ENCODE measurements around the gene CDH13. TPM values are rescaled to one million over a fixed set of nuclear protein-coding genes. Genes with fewer than 3 reads are reported as not detected.

CDH13 gene
- total RNA-seq, 1 donor from 2014 or later: not detected

- intact Hi-C loops (cut with micrococcal nuclease): no loop called here
- Mint-ChIP-seq H3K4me1 (no peaks in the 10 kb centered on the region), H3K4me3 (no peak overlapping the region), H3K27me3 (no peaks in the 10 kb centered on the region), H3K27ac (no peak overlapping the region), H3K36me3 (ENCODE audit: low read depth) (no peaks in the 10 kb centered on the region), H3K9me3 (no peaks in the 10 kb centered on the region)
- DNase-seq: no peak
These were observed 206.1 kb downstream of the CDH13 start for GRCh38 chr16:82832821-82833220.

- no peaks in the 10 kb centered on the region for H3K36me3 Mint-ChIP-seq (ENCODE audit: low read depth)
- no peaks in the 10 kb centered on the region for H3K4me1 Mint-ChIP-seq
- no peak overlapping the region for H3K27ac Mint-ChIP-seq
- intact Hi-C loops (cut with micrococcal nuclease): no loop called here
- no peak overlapping the region for H3K4me3 Mint-ChIP-seq
- no peaks in the 10 kb centered on the region for H3K27me3 Mint-ChIP-seq
- H3K9me3 Mint-ChIP-seq: no peaks in the 10 kb centered on the region
- DNase-seq: no peak
These were observed 206.7 kb downstream of the CDH13 start for GRCh38 chr16:82833378-82833993.

- H3K36me3 Mint-ChIP-seq (ENCODE audit: low read depth): no peaks in the 10 kb centered on the region
- no peak overlapping the region for H3K4me3 Mint-ChIP-seq
- H3K27ac Mint-ChIP-seq: no peak overlapping the region
- no peak for DNase-seq
- intact Hi-C loops (cut with micrococcal nuclease): no loop called here
- no peaks in the 10 kb centered on the region for H3K9me3 Mint-ChIP-seq
- H3K27me3 Mint-ChIP-seq: no peaks in the 10 kb centered on the region
- no peaks in the 10 kb centered on the region for H3K4me1 Mint-ChIP-seq
These were observed 207.5 kb downstream of the CDH13 start for GRCh38 chr16:82834151-82834815.

DNA sequence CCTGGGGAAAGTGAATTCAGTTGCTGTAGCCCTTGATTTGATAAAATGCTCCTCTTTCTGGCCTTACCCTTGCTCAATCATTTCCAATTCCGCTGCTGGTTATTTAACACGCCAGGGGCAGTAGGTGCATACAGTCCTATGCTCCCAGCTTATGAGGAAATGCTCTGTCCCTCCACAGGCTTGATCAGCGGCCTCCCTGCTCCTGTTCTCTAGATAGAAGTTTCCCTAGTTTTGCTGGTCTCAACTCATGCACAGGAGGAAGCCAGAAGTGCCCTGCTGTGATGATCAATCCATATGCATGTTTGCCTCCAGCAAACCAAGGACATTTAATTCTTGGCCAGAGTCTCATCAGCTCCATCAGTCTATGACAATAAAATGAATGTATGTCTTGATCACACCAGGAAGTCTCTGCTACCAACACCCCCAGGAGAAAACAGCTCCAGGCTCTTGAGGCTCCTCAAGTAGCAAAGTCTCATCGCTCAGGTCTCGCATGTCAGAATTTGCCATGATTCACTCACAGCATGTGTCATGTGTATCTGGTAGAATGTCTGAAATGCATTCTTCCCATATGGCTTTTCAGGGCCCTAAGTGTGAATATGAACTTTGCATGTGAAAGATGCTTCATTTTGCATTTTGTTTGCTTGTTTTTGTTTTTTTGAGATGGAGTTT is 208.9 kb downstream of the CDH13 start:
- Mint-ChIP-seq H3K36me3 (ENCODE audit: low read depth) (no peaks in the 10 kb centered on the region), H3K4me1 (no peaks in the 10 kb centered on the region), H3K27ac (no peak overlapping the region), H3K9me3 (no peaks in the 10 kb centered on the region), H3K4me3 (no peak overlapping the region), H3K27me3 (no peaks in the 10 kb centered on the region)
- intact Hi-C loops (cut with micrococcal nuclease): no loop called here
- DNase-seq: no peak

- no peak for DNase-seq
- Mint-ChIP-seq H3K4me3 (no peak overlapping the region), H3K36me3 (ENCODE audit: low read depth) (no peaks in the 10 kb centered on the region), H3K27me3 (no peaks in the 10 kb centered on the region), H3K9me3 (no peaks in the 10 kb centered on the region), H3K27ac (no peak overlapping the region), H3K4me1 (no peaks in the 10 kb centered on the region)
- intact Hi-C loops (cut with micrococcal nuclease): no loop called here
These were observed 214.3 kb downstream of the CDH13 start for GRCh38 chr16:82841108-82841507.

DNA sequence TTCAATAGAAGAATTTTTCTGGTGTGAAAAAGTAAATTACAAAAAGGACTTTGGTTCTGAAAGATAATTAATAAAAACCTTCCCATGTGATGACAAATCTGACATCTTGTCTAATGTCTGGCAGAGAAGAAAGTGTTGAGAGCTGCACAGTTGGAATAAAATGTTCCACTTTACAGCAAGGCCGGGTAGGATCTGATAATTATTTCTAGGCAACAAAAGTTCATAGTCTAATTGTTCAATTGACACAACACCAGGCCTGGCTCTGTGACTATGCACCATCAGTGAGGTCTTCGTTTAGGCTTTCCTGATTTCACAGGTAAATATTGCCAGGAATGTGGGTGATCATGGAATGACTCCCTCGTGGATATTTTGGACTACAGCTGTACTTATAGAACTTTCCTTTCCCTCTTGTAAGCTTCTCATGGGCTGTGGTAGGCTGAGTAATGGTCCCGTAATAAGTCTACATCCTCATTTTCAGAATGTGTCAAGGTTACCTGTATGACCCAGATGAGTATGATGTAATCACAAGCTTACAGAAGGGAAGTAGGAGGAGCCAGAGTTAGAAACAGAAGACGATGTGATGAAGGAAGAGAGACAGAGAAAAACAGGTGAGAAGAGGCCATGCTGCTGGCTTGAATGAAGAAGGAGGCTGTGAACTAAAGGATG is 217.0 kb downstream of the CDH13 start:
- no peaks in the 10 kb centered on the region for H3K27me3 Mint-ChIP-seq
- no peak for DNase-seq
- H3K9me3 Mint-ChIP-seq: no peaks in the 10 kb centered on the region
- no peak overlapping the region for H3K27ac Mint-ChIP-seq
- intact Hi-C loops (cut with micrococcal nuclease): no loop called here
- no peaks in the 10 kb centered on the region for H3K36me3 Mint-ChIP-seq (ENCODE audit: low read depth)
- H3K4me3 Mint-ChIP-seq: no peak overlapping the region
- H3K4me1 Mint-ChIP-seq: no peaks in the 10 kb centered on the region

GRCh38 chr16:82845116-82845515 is 218.3 kb downstream of the CDH13 start:
- intact Hi-C loops (cut with micrococcal nuclease): no loop called here
- Mint-ChIP-seq H3K4me1 (no peaks in the 10 kb centered on the region), H3K4me3 (no peak overlapping the region), H3K27me3 (no peaks in the 10 kb centered on the region), H3K27ac (no peak overlapping the region), H3K36me3 (ENCODE audit: low read depth) (no peaks in the 10 kb centered on the region), H3K9me3 (no peaks in the 10 kb centered on the region)
- no peak for DNase-seq

- intact Hi-C loops (cut with micrococcal nuclease): no loop called here
- Mint-ChIP-seq H3K36me3 (ENCODE audit: low read depth) (no peaks in the 10 kb centered on the region), H3K9me3 (no peaks in the 10 kb centered on the region), H3K4me3 (no peak overlapping the region), H3K27ac (no peak overlapping the region), H3K27me3 (no peaks in the 10 kb centered on the region), H3K4me1 (no peaks in the 10 kb centered on the region)
- no peak for DNase-seq
These were observed 220.0 kb downstream of the CDH13 start for GRCh38 chr16:82846806-82847205.

DNA sequence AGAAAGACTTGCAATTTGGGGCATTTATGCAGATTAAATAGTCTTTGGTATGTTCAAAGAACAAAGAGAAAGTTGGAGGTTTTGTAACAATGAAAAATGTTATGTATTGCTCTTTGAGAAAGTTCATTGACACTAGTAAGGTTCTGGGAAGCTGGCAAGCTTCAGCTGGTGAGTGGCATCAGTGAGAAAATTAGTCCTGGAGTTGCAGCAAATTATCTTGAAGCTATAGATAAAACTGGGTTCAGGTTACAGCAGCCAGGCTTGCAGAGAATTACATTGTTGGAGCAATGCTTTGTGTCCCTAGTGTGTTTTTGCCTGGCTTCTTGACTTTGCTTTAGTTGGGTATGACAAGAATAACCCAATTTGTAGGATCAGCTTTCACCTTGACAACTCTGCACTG is 221.2 kb downstream of the CDH13 start:
- Mint-ChIP-seq H3K4me1 (no peaks in the 10 kb centered on the region), H3K36me3 (ENCODE audit: low read depth) (no peaks in the 10 kb centered on the region), H3K27ac (no peak overlapping the region), H3K27me3 (no peaks in the 10 kb centered on the region), H3K9me3 (no peaks in the 10 kb centered on the region), H3K4me3 (no peak overlapping the region)
- no peak for DNase-seq
- intact Hi-C loops (cut with micrococcal nuclease): no loop called here

GRCh38 chr16:82852388-82853008 is 225.7 kb downstream of the CDH13 start:
- Mint-ChIP-seq H3K36me3 (ENCODE audit: low read depth) (no peaks in the 10 kb centered on the region), H3K9me3 (no peaks in the 10 kb centered on the region), H3K27me3 (no peaks in the 10 kb centered on the region), H3K4me1 (no peaks in the 10 kb centered on the region), H3K4me3 (no peak overlapping the region), H3K27ac (no peak overlapping the region)
- no peak for DNase-seq
- intact Hi-C loops (cut with micrococcal nuclease): no loop called here

- intact Hi-C loops (cut with micrococcal nuclease): no loop called here
These were observed 228.7 kb downstream of the CDH13 start for GRCh38 chr16:82855471-82855870.

DNA sequence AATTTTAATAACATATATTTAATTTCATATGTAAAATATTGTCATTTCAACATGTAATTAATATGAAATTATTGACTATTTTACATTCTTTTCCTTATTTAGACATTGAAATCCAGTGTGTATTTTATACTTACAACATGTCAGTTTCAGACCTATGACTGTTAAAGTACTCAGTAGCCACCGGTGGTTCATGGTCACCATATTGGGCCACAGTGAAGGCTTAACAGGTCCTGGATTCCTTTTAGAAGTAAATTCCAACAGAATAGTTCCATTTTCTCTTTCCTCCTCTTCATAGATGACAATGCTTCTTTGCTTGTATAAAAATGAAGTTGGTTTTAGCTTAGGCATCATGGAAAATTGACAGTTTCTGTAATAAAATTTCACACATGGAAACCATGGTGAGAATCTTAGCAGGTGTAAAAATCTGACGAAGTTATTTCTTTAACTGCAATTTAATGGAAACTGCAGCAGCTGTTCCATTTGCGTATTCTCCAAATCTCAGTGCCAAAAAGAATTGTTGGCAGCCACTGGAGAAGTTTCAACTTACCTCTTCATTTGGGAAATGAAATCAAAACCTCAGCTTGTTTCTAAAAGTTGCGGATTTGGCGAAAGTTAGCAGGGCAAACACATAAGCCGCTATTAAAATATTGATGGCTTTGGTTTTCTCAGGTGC is 231.1 kb downstream of the CDH13 start:
- no peaks in the 10 kb centered on the region for H3K4me1 Mint-ChIP-seq
- no peak for DNase-seq
- no peaks in the 10 kb centered on the region for H3K27me3 Mint-ChIP-seq
- no peaks in the 10 kb centered on the region for H3K36me3 Mint-ChIP-seq (ENCODE audit: low read depth)
- intact Hi-C loops (cut with micrococcal nuclease): no loop called here
- no peak overlapping the region for H3K4me3 Mint-ChIP-seq
- no peak overlapping the region for H3K27ac Mint-ChIP-seq
- H3K9me3 Mint-ChIP-seq: no peaks in the 10 kb centered on the region

More at GRCh38 chr16:82855471-82855870, 228.7 kb downstream of the CDH13 start:
- H3K27me3 Mint-ChIP-seq: no peaks in the 10 kb centered on the region
- H3K27ac Mint-ChIP-seq: no peak overlapping the region
- H3K4me1 Mint-ChIP-seq: no peaks in the 10 kb centered on the region
- no peaks in the 10 kb centered on the region for H3K9me3 Mint-ChIP-seq
- H3K4me3 Mint-ChIP-seq: no peak overlapping the region
- H3K36me3 Mint-ChIP-seq (ENCODE audit: low read depth): no peaks in the 10 kb centered on the region
- DNase-seq: no peak

GRCh38 chr16:82859662-82860061 is 232.9 kb downstream of the CDH13 start:
- intact Hi-C loops (cut with micrococcal nuclease): no loop called here
- Mint-ChIP-seq H3K4me3 (no peak overlapping the region), H3K9me3 (no peaks in the 10 kb centered on the region), H3K27ac (no peak overlapping the region), H3K4me1 (no peaks in the 10 kb centered on the region), H3K27me3 (no peaks in the 10 kb centered on the region), H3K36me3 (ENCODE audit: low read depth) (no peaks in the 10 kb centered on the region)
- DNase-seq: no peak
